Activated CD4-positive, alpha-beta T cell treated with anti-CD3 and anti-CD28 coated beads, Interleukin-2, Interleukin-6, amounts not matched to agents 100 ng/mL and 50 ng/mL, durations not matched to agents 16 hours and 8 hours (primary cell): ENCODE measurements around the gene PWWP2B.
A peak's percentile ranks its signal among the peaks of the same experiment; 100 is the strongest.

Source experiments
- DNase-seq: peaks from one replicate; pipeline ENCODE4 v3.0.0-alpha.2; 2020

The PWWP2B gene

GRCh38 chr10:132449811-132450181 is 52.8 kb downstream of the PWWP2B start:
- no peak for DNase-seq

GRCh38 chr10:132450466-132450824 is 53.4 kb downstream of the PWWP2B start:
- DNase-seq, result no peak

- no peak for DNase-seq
Observed at GRCh38 chr10:132450825-132451505, 54.0 kb downstream of the PWWP2B start.

DNA sequence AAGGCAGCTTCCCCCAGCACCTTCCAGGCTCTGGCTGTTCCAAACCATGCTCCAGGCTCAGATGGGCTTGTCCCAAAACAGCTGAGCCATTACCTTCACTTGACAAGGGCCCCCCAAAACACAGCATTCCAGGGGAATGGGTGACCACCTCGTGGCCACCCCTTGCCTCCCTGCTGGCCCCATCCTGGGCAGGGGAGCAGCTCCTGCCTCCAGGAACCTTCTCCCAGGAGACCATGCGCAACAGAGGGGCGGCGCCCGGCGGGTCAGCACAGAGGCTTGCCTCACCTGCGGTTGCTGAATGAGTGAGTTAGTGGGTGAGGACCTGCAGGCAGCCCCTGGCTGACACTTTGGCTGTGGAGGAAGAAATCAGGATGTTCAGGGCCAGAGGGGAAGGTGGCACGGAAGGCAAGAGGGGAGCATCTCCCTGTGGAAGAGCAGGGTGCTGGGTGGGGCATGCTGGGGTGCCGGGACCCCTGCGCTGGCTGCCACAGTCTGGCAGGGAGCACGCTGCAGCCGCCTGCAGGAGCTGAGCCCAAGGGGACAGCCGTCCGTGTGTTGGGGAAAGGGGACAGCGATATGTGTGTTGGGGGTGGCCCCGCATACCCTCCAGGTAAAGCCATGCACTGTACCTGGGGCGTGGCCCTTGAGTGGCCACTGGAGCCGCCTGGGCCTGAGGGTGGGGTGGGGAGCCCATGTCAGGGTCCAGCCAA is 54.7 kb downstream of the PWWP2B start:
- DNase-seq, result no peak

- DNase-seq, result no peak
Observed at GRCh38 chr10:132452216-132452650, 55.2 kb downstream of the PWWP2B start.

- DNase-seq, result peak; percentile 90
Observed at GRCh38 chr10:132452651-132453469, 55.9 kb downstream of the PWWP2B start.

- no peak for DNase-seq
Observed at GRCh38 chr10:132453470-132453861, 56.5 kb downstream of the PWWP2B start.

DNA sequence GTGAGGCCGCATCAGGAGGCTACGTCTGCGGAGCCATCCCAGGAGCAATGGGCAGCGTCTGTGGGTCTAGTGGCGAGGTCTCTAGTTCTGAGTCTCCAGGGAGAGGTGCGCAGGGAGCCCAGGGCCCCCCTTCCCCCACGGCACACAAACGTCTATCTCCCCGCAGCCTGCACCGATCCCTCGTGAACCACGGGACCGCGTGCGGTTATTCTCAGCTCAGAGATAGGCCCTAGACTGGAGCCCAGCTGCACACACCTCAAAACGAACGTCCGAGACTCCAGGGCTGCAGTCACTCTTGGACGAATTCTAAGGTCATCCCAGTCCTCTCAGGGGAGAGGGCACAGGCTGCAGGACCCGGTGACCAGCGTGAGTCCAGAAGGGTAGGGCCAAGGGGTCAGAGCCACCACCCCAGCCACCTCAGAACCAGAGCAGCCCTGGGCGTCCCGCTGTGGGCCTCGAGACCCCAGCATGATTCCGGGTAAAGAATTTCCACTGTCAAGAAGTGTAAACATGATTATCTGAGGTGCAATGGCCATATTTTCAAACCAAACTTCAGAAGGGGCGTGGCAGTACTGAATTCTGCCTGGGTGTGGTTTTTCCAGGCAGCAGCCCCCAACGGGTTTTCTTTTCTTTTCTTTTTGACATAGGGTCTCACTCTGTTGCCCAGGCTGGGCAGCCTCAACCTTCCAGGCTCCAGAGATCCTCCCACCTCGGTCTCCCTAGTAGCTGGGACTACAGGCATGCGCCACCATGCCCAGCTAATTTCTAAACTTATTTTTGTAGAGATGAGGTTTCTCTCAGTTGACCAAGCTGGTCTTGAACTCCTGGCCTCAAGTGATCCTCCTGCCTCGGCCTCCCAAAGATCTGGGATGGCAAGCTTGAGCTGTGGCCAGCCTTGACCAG is 57.5 kb downstream of the PWWP2B start:
- DNase-seq, result no peak

GRCh38 chr10:132455441-132455971 is 58.5 kb downstream of the PWWP2B start:
- no peak for DNase-seq

- no peak for DNase-seq
Observed at GRCh38 chr10:132455986-132456847, 59.2 kb downstream of the PWWP2B start.

DNA sequence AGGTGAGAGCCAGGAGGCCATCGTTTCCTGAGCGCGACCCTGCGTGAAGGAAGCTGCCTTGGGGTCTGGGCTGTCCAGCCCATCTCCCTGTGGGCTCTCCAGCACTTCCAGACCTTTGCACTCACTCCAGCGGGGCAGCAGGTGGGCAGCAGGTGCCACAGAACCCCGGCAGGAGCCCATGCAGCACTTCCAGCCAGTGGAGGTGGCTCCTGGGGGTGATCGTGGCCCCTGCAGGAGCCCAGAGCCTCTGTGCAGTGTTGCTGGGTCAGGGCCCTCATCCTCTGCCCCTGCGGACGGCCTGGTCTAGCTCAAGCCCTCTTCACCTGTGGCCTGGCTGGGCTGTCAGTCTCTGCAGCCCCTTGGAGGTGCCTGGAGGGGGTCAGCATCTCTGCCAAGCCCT is 59.9 kb downstream of the PWWP2B start:
- DNase-seq, result no peak

GRCh38 chr10:132457328-132458070 is 60.5 kb downstream of the PWWP2B start:
- no peak for DNase-seq

DNA sequence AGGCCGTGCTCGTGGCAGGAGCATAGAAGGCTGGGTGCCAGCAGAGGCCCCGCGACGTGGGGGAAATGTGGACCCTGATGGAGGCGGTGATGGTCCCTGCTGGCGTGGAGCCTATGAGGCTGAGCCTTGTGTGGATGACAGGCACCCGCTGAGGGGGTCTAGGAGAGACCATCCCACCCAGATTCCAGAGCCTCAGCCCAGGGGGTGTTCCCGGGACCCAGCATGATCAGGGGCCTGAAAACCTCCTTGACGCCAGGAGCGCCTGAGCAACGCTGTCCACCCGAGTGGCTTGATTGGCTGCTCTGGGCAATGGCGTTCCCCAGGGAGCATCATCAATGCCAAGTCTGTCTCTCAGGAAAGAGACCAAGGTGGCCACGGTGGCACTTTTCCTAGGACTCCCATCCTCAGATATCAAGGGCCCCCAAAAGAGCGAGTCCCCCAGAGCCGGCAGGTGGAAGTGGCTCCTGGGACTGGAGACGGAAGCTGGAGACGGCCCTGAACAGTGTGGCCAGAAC is 61.1 kb downstream of the PWWP2B start:
- DNase-seq, result no peak

GRCh38 chr10:132458586-132459300 is 61.7 kb downstream of the PWWP2B start:
- peak; percentile 65 for DNase-seq

- no peak for DNase-seq
Observed at GRCh38 chr10:132459301-132460003, 62.5 kb downstream of the PWWP2B start.

GRCh38 chr10:132460071-132460470 is 63.1 kb downstream of the PWWP2B start:
- no peak for DNase-seq

- DNase-seq, result no peak
Observed at GRCh38 chr10:132460691-132461090, 63.7 kb downstream of the PWWP2B start.

GRCh38 chr10:132461103-132461682 is 64.2 kb downstream of the PWWP2B start:
- no peak for DNase-seq
